ENCODE data around the gene LCK. TPM values are rescaled to one million over a fixed set of nuclear protein-coding genes. Genes with fewer than 3 reads are reported as not detected.

Gene LCK
- polyA plus RNA-seq, 1 donor from 2014 or later: not detected

DNA sequence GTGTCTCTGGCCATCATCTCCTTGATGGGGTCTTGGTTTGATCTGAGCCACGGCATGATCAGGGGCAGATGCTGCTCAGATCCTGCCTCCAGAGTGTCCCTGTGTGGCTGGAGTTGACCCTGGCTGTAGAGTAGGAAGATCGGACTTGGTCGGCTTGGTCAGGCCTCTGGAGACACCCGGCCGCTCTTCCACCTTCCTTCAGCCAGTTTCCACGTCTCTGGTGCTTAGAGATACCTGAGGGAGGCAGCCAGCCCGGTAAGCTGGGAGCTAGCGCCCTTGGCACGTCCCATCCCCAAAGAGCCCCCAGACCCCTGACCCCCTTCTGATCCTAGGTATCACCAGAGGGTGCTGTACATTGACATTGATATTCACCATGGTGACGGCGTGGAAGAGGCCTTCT, 76.1 kb downstream of the LCK start:
- no peaks in the 10 kb centered on the region for H3K79me2 ChIP-seq (replicated peaks; ENCODE audit: insufficient read depth, low read length)
- H3K9me3 ChIP-seq (ENCODE audit: low read length): no peaks in the 10 kb centered on the region
- no peak overlapping the region for H3K27ac ChIP-seq (ENCODE audit: low read length)
- H3K4me3 ChIP-seq (ENCODE audit: low read length): no peak overlapping the region
- H3K4me2 ChIP-seq (ENCODE audit: low read length): no peak overlapping the region
- no peaks in the 10 kb centered on the region for H3K27me3 ChIP-seq (ENCODE audit: insufficient read depth, low read depth, low read length)
- H4K20me1 ChIP-seq (ENCODE audit: insufficient read depth): no peaks in the 10 kb centered on the region
- no peaks in the 10 kb centered on the region for H3F3A ChIP-seq (ENCODE audit: insufficient read depth, low read length, poor library complexity, severe bottlenecking)
- H3K9me2 ChIP-seq (ENCODE audit: insufficient read depth, low read length): no peaks in the 10 kb centered on the region
- no peaks in the 10 kb centered on the region for H3K36me3 ChIP-seq (ENCODE audit: insufficient read depth, low read length)
- H2AFZ ChIP-seq (ENCODE audit: low read depth, low read length): no peak overlapping the region
- no peak for TF ChIP-seq EP300 (conservative IDR thresholded peaks at IDR 0.05; ENCODE audit: poor library complexity, severe bottlenecking)
- TF ChIP-seq TAF1 (IDR thresholded peaks at IDR 0.05; ENCODE audit: low read depth): no peak
- TF ChIP-seq, protein P1, sequence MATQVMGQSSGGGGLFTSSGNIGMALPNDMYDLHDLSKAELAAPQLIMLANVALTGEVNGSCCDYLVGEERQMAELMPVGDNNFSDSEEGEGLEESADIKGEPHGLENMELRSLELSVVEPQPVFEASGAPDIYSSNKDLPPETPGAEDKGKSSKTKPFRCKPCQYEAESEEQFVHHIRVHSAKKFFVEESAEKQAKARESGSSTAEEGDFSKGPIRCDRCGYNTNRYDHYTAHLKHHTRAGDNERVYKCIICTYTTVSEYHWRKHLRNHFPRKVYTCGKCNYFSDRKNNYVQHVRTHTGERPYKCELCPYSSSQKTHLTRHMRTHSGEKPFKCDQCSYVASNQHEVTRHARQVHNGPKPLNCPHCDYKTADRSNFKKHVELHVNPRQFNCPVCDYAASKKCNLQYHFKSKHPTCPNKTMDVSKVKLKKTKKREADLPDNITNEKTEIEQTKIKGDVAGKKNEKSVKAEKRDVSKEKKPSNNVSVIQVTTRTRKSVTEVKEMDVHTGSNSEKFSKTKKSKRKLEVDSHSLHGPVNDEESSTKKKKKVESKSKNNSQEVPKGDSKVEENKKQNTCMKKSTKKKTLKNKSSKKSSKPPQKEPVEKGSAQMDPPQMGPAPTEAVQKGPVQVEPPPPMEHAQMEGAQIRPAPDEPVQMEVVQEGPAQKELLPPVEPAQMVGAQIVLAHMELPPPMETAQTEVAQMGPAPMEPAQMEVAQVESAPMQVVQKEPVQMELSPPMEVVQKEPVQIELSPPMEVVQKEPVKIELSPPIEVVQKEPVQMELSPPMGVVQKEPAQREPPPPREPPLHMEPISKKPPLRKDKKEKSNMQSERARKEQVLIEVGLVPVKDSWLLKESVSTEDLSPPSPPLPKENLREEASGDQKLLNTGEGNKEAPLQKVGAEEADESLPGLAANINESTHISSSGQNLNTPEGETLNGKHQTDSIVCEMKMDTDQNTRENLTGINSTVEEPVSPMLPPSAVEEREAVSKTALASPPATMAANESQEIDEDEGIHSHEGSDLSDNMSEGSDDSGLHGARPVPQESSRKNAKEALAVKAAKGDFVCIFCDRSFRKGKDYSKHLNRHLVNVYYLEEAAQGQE (IDR thresholded peaks at IDR 0.05; ENCODE audit: borderline replicate concordance): no peak
- TF ChIP-seq RAD21 (conservative IDR thresholded peaks at IDR 0.05): no peak
- no peak for TF ChIP-seq MXI1 (conservative IDR thresholded peaks at IDR 0.05; ENCODE audit: poor library complexity, severe bottlenecking)
- no peak overlapping the region for H3K9ac ChIP-seq (ENCODE audit: low read length)

DNA sequence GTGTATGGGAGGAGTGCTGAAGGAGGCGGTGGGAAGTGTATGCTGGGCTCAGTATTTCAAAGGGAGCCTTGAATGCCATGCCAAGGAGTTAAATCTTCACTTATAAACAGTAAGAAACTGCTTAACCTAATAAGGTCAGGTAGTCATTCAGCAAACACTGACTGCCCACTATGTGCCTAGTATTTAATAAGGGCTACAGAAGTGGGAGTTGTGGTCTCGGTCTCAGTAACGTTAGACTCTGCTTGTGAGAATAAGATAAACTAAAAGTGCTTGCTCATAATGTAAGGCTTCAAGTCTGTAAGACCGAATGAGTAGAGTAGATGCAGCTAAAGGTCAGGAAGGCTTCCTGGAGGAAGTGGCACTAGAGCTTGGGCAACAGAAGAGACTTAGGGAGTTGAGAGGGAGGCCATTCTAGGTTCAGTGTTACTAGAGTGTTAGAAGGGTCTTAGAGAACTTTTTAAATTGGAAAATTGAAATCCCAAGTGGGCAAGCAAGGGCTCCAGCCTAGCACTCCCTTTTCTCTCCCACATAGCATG, 78.9 kb downstream of the LCK start:
- no peaks in the 10 kb centered on the region for H3K9me2 ChIP-seq (ENCODE audit: insufficient read depth, low read length)
- TF ChIP-seq RAD21 (conservative IDR thresholded peaks at IDR 0.05): no peak
- TF ChIP-seq, protein P1 (IDR thresholded peaks at IDR 0.05; ENCODE audit: borderline replicate concordance): no peak
- TF ChIP-seq EP300 (conservative IDR thresholded peaks at IDR 0.05; ENCODE audit: poor library complexity, severe bottlenecking): no peak
- no peak for TF ChIP-seq EZH2 (IDR thresholded peaks at IDR 0.05; ENCODE audit: borderline replicate concordance, insufficient read depth, low read length, poor library complexity, severe bottlenecking)
- no peak for TF ChIP-seq SMC3 (conservative IDR thresholded peaks at IDR 0.05; ENCODE audit: poor library complexity)
- TF ChIP-seq, protein P2, sequence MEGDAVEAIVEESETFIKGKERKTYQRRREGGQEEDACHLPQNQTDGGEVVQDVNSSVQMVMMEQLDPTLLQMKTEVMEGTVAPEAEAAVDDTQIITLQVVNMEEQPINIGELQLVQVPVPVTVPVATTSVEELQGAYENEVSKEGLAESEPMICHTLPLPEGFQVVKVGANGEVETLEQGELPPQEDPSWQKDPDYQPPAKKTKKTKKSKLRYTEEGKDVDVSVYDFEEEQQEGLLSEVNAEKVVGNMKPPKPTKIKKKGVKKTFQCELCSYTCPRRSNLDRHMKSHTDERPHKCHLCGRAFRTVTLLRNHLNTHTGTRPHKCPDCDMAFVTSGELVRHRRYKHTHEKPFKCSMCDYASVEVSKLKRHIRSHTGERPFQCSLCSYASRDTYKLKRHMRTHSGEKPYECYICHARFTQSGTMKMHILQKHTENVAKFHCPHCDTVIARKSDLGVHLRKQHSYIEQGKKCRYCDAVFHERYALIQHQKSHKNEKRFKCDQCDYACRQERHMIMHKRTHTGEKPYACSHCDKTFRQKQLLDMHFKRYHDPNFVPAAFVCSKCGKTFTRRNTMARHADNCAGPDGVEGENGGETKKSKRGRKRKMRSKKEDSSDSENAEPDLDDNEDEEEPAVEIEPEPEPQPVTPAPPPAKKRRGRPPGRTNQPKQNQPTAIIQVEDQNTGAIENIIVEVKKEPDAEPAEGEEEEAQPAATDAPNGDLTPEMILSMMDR (IDR thresholded peaks at IDR 0.05; ENCODE audit: poor library complexity, severe bottlenecking): no peak
- TF ChIP-seq POLR2AphosphoS5 (IDR thresholded peaks at IDR 0.05): no peak
- TF ChIP-seq TAF1 (IDR thresholded peaks at IDR 0.05; ENCODE audit: low read depth): no peak
- TF ChIP-seq MXI1 (conservative IDR thresholded peaks at IDR 0.05; ENCODE audit: poor library complexity, severe bottlenecking): no peak
- peaks cover 21% of the 10 kb centered on the region for H4K20me1 ChIP-seq (ENCODE audit: insufficient read depth)
- no peaks in the 10 kb centered on the region for H3F3A ChIP-seq (ENCODE audit: insufficient read depth, low read length, poor library complexity, severe bottlenecking)
- H3K27me3 ChIP-seq (ENCODE audit: insufficient read depth, low read depth, low read length): no peaks in the 10 kb centered on the region
- H3K9ac ChIP-seq (ENCODE audit: low read length): no peak overlapping the region
- peaks cover 23% of the 10 kb centered on the region for H3K79me2 ChIP-seq (replicated peaks; ENCODE audit: insufficient read depth, low read length)
- peaks cover 6% of the 10 kb centered on the region for H3K36me3 ChIP-seq (ENCODE audit: insufficient read depth, low read length)
- no peak overlapping the region for H3K4me3 ChIP-seq (ENCODE audit: low read length)
- H3K27ac ChIP-seq (ENCODE audit: low read length): no peak overlapping the region
- H3K9me3 ChIP-seq (ENCODE audit: low read length): no peaks in the 10 kb centered on the region
- H2AFZ ChIP-seq (ENCODE audit: low read depth, low read length): no peak overlapping the region
- H3K4me2 ChIP-seq (ENCODE audit: low read length): no peak overlapping the region
